Measurements from ENCODE around the gene CD40.

- TF ChIP-seq CTCF (conservative IDR thresholded peaks at IDR 0.05 in 1 of 2, IDR thresholded peaks at IDR 0.05 in 1 of 2; ENCODE audit: low read depth in 1 of 2, low read length in 2 of 2): no peak
- TF ChIP-seq EZH2 (IDR thresholded peaks at IDR 0.05; ENCODE audit: low read length, missing control alignments): no peak
These were observed 59.7 kb downstream of the CD40 start for GRCh38 chr20:46177768-46178167.
